ENCODE results near the gene HJV.
A peak's percentile ranks its signal among the peaks of the same experiment; 100 is the strongest.

The HJV gene

GRCh38 chr1:145988773-145989172, 32.8 kb downstream of the HJV start:
- DNase-seq (ENCODE audit: insufficient read length) (no peak), FAIRE-seq (no peak)

GRCh38 chr1:145987926-145988325, 33.6 kb downstream of the HJV start:
- TF ChIP-seq TAF1 (IDR thresholded peaks at IDR 0.05; ENCODE audit: borderline replicate concordance, low read depth, low read length) (no peak), POLR2AphosphoS5 (IDR thresholded peaks at IDR 0.05; ENCODE audit: low read depth, low read length) (no peak), POLR2A (IDR thresholded peaks at IDR 0.05; ENCODE audit: low read depth, low read length) (no peak)
- DNase-seq (ENCODE audit: insufficient read length) (no peak), FAIRE-seq (no peak)

More at GRCh38 chr1:145988773-145989172, 32.8 kb downstream of the HJV start:
- TF ChIP-seq POLR2AphosphoS5 (IDR thresholded peaks at IDR 0.05; ENCODE audit: low read depth, low read length) (no peak), TAF1 (IDR thresholded peaks at IDR 0.05; ENCODE audit: borderline replicate concordance, low read depth, low read length) (no peak)

GRCh38 chr1:145986551-145986950, 35.0 kb downstream of the HJV start:
- DNase-seq (ENCODE audit: insufficient read length) (no peak), FAIRE-seq (no peak)
- TF ChIP-seq TAF1 (IDR thresholded peaks at IDR 0.05; ENCODE audit: borderline replicate concordance, low read depth, low read length) (no peak), POLR2A (IDR thresholded peaks at IDR 0.05; ENCODE audit: low read depth, low read length) (no peak), POLR2AphosphoS5 (IDR thresholded peaks at IDR 0.05; ENCODE audit: low read depth, low read length) (no peak)

GRCh38 chr1:145985502-145986439, 35.8 kb downstream of the HJV start:
- DNase-seq (ENCODE audit: insufficient read length) (no peak), FAIRE-seq (no peak)
- no peak for TF ChIP-seq POLR2AphosphoS5 (IDR thresholded peaks at IDR 0.05; ENCODE audit: low read depth, low read length)
- no peak for TF ChIP-seq POLR2A (IDR thresholded peaks at IDR 0.05; ENCODE audit: low read depth, low read length)
- TF ChIP-seq TAF1 (IDR thresholded peaks at IDR 0.05; ENCODE audit: borderline replicate concordance, low read depth, low read length), result no peak

- TF ChIP-seq POLR2AphosphoS5 (IDR thresholded peaks at IDR 0.05; ENCODE audit: low read depth, low read length) (no peak), POLR2A (IDR thresholded peaks at IDR 0.05; ENCODE audit: low read depth, low read length) (no peak), TAF1 (IDR thresholded peaks at IDR 0.05; ENCODE audit: borderline replicate concordance, low read depth, low read length) (no peak)
- DNase-seq (ENCODE audit: insufficient read length), result no peak
- FAIRE-seq, result no peak
Measured at GRCh38 chr1:145985129-145985501, 36.4 kb downstream of the HJV start.

- TF ChIP-seq TAF1 (IDR thresholded peaks at IDR 0.05; ENCODE audit: borderline replicate concordance, low read depth, low read length) (no peak), POLR2AphosphoS5 (IDR thresholded peaks at IDR 0.05; ENCODE audit: low read depth, low read length) (no peak), POLR2A (IDR thresholded peaks at IDR 0.05; ENCODE audit: low read depth, low read length) (no peak)
- DNase-seq (ENCODE audit: insufficient read length) (no peak), FAIRE-seq (no peak)
Measured at GRCh38 chr1:145983960-145984830, 37.3 kb downstream of the HJV start.

- TF ChIP-seq POLR2AphosphoS5 (IDR thresholded peaks at IDR 0.05; ENCODE audit: low read depth, low read length) (no peak), TAF1 (IDR thresholded peaks at IDR 0.05; ENCODE audit: borderline replicate concordance, low read depth, low read length) (no peak), POLR2A (IDR thresholded peaks at IDR 0.05; ENCODE audit: low read depth, low read length) (no peak)
- no peak for DNase-seq (ENCODE audit: insufficient read length)
- FAIRE-seq, result no peak
Measured at GRCh38 chr1:145983206-145983675, 38.3 kb downstream of the HJV start.

GRCh38 chr1:145982010-145982723, 39.4 kb downstream of the HJV start:
- no peak for FAIRE-seq
- DNase-seq (ENCODE audit: insufficient read length), result no peak
- no peak for TF ChIP-seq POLR2AphosphoS5 (IDR thresholded peaks at IDR 0.05; ENCODE audit: low read depth, low read length)
- no peak for TF ChIP-seq TAF1 (IDR thresholded peaks at IDR 0.05; ENCODE audit: borderline replicate concordance, low read depth, low read length)
- TF ChIP-seq POLR2A (IDR thresholded peaks at IDR 0.05; ENCODE audit: low read depth, low read length), result no peak

GRCh38 chr1:145980457-145980994, 41.0 kb downstream of the HJV start:
- TF ChIP-seq TAF1 (IDR thresholded peaks at IDR 0.05; ENCODE audit: borderline replicate concordance, low read depth, low read length), result no peak
- TF ChIP-seq POLR2AphosphoS5 (IDR thresholded peaks at IDR 0.05; ENCODE audit: low read depth, low read length), result no peak
- DNase-seq (ENCODE audit: insufficient read length) (no peak), FAIRE-seq (no peak)

GRCh38 chr1:145979746-145980456, 41.6 kb downstream of the HJV start:
- FAIRE-seq (peak; percentile 38), DNase-seq (ENCODE audit: insufficient read length) (no peak)
- TF ChIP-seq POLR2AphosphoS5 (IDR thresholded peaks at IDR 0.05; ENCODE audit: low read depth, low read length), result 0 out of 2 replicates have a peak, but pooled peaks have one; percentile 26
- no peak for TF ChIP-seq POLR2A (IDR thresholded peaks at IDR 0.05; ENCODE audit: low read depth, low read length)
